HFFc6 (cell line): ENCODE results near the gene PRKRIP1. TPM values are rescaled to one million over a fixed set of nuclear protein-coding genes. Genes with fewer than 3 reads are reported as not detected.
"Not testable (repeated sequence)": the region's sequence is repeated elsewhere in the genome, so short reads cannot be mapped to it uniquely, and the experiment has no call there.

Source experiments
- DNase-seq: peaks from one replicate; pipeline ENCODE4 v3.0.0-alpha.2; 2018
- H3K27ac Mint-ChIP-seq: 2 replicates; pipeline ENCODE4 v1.8.0; 2020; ENCODE audit warnings: mild to moderate bottlenecking, mixed read lengths
- H3K27me3 Mint-ChIP-seq: 2 replicates; pipeline ENCODE4 v1.8.0; 2021; ENCODE audit warnings: mild to moderate bottlenecking, moderate library complexity, mixed read lengths; ENCODE audit not compliant: insufficient read depth
- H3K36me3 Mint-ChIP-seq: 2 replicates; pipeline ENCODE4 v1.8.0; 2021; ENCODE audit warnings: low read depth, mixed read lengths
- H3K4me1 Mint-ChIP-seq: 2 replicates; pipeline ENCODE4 v1.8.0; 2020; ENCODE audit warnings: low read depth, mixed read lengths
- H3K4me3 Mint-ChIP-seq: 2 replicates; pipeline ENCODE4 v1.8.0; 2020; ENCODE audit warnings: mild to moderate bottlenecking, moderate library complexity, mixed read lengths
- H3K9me3 Mint-ChIP-seq: 2 replicates; pipeline ENCODE4 v1.8.0; 2020; ENCODE audit warnings: mild to moderate bottlenecking, mixed read lengths
- total RNA-seq, 6 experiments: library from RNA; stranded (reverse); fragmentation: NEBNext Ultra II Directional; extraction: Animal tissue kit (Norgen Biotek cat#: 25700); gene quantifications; 2 replicates in 1 of 6; 3 replicates in 5 of 6; pipeline ENCODE4 v1.2.3, GENCODE V29; 2021
- TF ChIP-seq, protein P1 (sequence below): fragments of 200-600 bp; sonication (generic); IDR thresholded peaks from 2 replicates; pipeline ENCODE4 v1.5.0; 2021; ENCODE audit warnings: antibody characterized with exemption, mild to moderate bottlenecking

PRKRIP1 gene
- total RNA-seq, 6 experiments from 2014 or later, result 18.8 to 24.7 (median 20.4) TPM

- Mint-ChIP-seq H3K36me3 (no peaks in the 10 kb centered on the region), H3K4me1 (peaks cover 8% of the 10 kb centered on the region), H3K27me3 (peaks cover 4% of the 10 kb centered on the region), H3K4me3 (no peak overlapping the region), H3K27ac (no peak overlapping the region), H3K9me3 (no peaks in the 10 kb centered on the region)
- no peak for DNase-seq
- TF ChIP-seq, protein P1, sequence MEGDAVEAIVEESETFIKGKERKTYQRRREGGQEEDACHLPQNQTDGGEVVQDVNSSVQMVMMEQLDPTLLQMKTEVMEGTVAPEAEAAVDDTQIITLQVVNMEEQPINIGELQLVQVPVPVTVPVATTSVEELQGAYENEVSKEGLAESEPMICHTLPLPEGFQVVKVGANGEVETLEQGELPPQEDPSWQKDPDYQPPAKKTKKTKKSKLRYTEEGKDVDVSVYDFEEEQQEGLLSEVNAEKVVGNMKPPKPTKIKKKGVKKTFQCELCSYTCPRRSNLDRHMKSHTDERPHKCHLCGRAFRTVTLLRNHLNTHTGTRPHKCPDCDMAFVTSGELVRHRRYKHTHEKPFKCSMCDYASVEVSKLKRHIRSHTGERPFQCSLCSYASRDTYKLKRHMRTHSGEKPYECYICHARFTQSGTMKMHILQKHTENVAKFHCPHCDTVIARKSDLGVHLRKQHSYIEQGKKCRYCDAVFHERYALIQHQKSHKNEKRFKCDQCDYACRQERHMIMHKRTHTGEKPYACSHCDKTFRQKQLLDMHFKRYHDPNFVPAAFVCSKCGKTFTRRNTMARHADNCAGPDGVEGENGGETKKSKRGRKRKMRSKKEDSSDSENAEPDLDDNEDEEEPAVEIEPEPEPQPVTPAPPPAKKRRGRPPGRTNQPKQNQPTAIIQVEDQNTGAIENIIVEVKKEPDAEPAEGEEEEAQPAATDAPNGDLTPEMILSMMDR, result no peak
These were observed 56.3 kb downstream of the PRKRIP1 start for GRCh38 chr7:102452451-102452850.

GRCh38 chr7:102453319-102453718 is 57.2 kb downstream of the PRKRIP1 start:
- Mint-ChIP-seq H3K36me3 (no peaks in the 10 kb centered on the region), H3K4me1 (peaks cover 8% of the 10 kb centered on the region), H3K9me3 (no peaks in the 10 kb centered on the region), H3K27me3 (peaks cover 4% of the 10 kb centered on the region), H3K27ac (no peak overlapping the region), H3K4me3 (no peak overlapping the region)
- TF ChIP-seq, protein P1, result no peak
- no peak for DNase-seq

GRCh38 chr7:102454468-102454867 is 58.3 kb downstream of the PRKRIP1 start:
- no peak overlapping the region for H3K4me3 Mint-ChIP-seq
- H3K36me3 Mint-ChIP-seq, result no peaks in the 10 kb centered on the region
- H3K9me3 Mint-ChIP-seq, result no peaks in the 10 kb centered on the region
- TF ChIP-seq, protein P1, result no peak
- H3K4me1 Mint-ChIP-seq, result peaks cover 8% of the 10 kb centered on the region
- H3K27ac Mint-ChIP-seq, result no peak overlapping the region
- DNase-seq, result no peak
- peaks cover 4% of the 10 kb centered on the region for H3K27me3 Mint-ChIP-seq

- H3K4me3 Mint-ChIP-seq, H3K4me1 Mint-ChIP-seq, H3K9me3 Mint-ChIP-seq, H3K27ac Mint-ChIP-seq, DNase-seq, H3K36me3 Mint-ChIP-seq, H3K27me3 Mint-ChIP-seq: not testable (repeated sequence)
These were observed 58.8 kb downstream of the PRKRIP1 start for GRCh38 chr7:102454932-102455331.

DNA sequence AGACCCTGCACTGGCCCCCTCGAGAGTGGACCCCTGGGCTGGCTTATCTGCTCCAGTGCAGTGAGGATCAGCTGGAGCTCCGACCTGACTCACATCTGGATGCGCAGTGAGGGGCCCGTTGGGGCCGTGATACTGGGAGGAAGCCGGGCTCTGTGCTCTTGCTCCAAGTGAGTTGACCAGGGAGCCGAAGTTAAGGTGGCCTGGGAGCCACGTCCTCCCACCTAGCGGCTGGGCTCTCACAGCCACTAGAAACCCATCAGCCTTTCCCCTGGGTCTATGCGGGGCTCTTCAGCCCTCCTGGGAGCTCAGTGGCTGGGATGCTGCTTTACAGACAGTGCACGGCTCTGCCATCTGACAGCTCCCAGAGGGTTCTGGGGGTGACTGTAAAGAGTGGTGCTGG is 59.4 kb downstream of the PRKRIP1 start:
- Mint-ChIP-seq H3K9me3 (no peaks in the 10 kb centered on the region), H3K36me3 (no peaks in the 10 kb centered on the region), H3K4me3 (no peak overlapping the region), H3K27ac (no peak overlapping the region), H3K27me3 (peaks cover 4% of the 10 kb centered on the region), H3K4me1 (peaks cover 8% of the 10 kb centered on the region)
- TF ChIP-seq, protein P1, result no peak
- no peak for DNase-seq

GRCh38 chr7:102456327-102456726 is 60.2 kb downstream of the PRKRIP1 start:
- TF ChIP-seq, protein P1, result no peak
- DNase-seq, result peak; percentile 40
- Mint-ChIP-seq H3K4me3 (no peak overlapping the region), H3K9me3 (no peaks in the 10 kb centered on the region), H3K4me1 (peaks cover 8% of the 10 kb centered on the region), H3K36me3 (no peaks in the 10 kb centered on the region), H3K27ac (peak overlapping the region; percentile 62), H3K27me3 (peaks cover 4% of the 10 kb centered on the region)
